GM19099 (cell line): Measurements from ENCODE around the gene ATG10.

ENCODE experiments used
- POLR2A ChIP-seq: IDR thresholded peaks from 3 replicates; pipeline ENCODE4 v1.6.1; 2011; ENCODE audit warnings: low read depth; ENCODE audit not compliant: insufficient read length; ENCODE audit errors: extremely low read depth

Gene ATG10

DNA sequence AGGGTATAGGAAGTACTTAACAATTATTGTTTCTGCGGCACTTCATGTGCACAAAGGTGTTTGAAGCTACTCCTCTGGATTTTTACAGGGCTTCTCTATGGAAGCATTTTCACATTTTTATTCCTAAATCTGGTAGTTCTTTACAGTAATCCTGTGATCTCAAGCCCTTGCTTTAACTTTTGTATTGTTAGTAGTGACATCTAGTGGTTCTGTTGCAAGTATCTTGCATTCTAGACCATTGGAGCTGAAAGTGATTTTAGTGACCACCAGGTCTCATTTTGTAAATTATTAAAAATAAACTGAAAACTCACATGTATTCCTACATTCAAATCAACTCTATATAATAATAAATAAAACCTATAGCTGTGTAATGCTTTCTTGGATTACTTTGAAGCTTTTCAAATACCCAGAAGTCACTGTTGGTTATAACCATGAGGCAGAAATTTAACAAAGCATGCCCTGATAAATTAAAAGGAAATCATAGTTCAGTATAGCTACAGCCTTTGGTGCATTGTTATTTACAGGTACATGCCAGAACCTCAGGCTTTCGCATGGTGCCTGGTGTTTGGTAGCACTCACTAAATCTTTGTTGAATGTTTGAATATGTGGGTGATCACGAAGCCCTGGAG lies 287.5 kb downstream of the ATG10 start:
- TF ChIP-seq POLR2A: no peak

DNA sequence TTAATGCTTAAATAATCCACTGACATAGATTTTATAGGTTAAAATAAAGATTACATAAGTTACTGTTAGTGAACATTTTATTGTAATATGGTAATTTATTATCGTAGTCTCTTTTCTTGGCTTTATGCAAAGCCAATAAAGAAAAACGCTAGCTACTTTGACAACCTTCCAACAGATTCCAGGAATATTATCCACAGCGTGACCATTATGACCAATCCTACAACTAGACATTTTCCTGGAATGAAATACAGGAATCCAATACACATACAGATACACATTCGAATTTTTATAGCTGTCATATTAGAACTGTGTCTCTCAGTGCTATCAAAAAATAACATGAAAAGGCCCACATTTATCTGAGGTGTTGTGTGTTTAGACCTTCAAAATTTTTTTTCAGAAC lies 293.2 kb downstream of the ATG10 start:
- TF ChIP-seq POLR2A: no peak

DNA sequence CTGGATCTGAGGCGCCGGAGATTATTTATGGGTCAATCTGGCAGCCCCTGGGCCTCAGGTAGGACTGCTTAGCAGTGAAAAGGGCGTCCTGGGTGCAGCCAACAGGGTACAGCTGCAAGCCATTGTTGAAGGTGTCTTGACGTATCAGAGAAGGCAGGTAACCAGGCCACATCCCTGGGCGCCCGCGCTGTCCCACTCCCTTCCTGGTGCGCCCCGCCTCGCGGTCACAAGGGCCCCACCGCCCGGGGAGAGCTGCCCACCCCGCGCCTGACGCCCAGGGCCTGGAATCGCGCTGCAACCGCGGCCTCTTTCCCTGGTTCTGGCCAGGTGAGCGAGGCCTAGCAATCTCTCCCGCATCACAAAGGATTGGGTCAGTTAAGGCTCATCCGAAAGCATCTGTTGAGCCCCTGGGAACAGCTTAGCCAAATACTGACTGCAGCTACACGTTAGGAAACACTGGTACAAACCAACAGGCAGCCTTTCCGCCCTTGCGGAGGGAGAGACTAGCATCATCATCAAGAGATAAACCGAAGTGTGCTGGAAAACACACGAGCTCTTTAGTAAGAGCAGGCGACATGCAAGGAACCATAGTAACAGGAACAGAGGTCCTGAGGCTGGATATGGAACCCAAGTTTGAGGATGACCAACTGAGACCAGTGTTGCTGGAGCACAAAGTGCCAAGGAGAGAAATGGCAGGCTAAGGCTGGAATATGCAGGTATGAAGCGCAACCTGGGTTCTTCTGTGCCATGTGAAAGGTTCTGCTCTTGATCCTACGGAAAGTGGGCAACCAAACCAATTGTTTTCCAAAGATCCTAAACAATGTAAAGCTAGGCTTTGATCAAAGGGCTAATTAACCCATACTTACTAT lies 302.8 kb downstream of the ATG10 start:
- peak; percentile 33 for TF ChIP-seq POLR2A

DNA sequence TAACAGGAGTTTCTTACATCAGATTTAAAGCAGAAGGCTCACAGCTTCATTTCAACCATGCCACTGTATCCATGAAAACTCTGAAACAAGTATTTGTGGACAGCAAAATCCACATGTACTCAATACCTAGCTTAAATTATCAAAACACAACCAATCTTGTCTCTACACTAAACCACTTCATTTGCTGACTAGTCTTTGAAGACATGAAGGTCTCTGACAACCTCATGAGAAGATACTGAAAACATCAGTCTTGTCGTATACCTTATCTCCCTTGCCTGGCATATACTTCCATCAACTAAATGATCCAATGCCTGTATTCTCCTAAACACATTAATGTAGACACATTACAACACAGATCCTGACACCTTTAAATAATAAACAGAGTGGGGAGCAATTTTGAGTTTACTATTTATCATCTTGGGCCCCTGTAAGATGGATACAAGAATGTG lies 303.4 kb downstream of the ATG10 start:
- no peak for TF ChIP-seq POLR2A

DNA sequence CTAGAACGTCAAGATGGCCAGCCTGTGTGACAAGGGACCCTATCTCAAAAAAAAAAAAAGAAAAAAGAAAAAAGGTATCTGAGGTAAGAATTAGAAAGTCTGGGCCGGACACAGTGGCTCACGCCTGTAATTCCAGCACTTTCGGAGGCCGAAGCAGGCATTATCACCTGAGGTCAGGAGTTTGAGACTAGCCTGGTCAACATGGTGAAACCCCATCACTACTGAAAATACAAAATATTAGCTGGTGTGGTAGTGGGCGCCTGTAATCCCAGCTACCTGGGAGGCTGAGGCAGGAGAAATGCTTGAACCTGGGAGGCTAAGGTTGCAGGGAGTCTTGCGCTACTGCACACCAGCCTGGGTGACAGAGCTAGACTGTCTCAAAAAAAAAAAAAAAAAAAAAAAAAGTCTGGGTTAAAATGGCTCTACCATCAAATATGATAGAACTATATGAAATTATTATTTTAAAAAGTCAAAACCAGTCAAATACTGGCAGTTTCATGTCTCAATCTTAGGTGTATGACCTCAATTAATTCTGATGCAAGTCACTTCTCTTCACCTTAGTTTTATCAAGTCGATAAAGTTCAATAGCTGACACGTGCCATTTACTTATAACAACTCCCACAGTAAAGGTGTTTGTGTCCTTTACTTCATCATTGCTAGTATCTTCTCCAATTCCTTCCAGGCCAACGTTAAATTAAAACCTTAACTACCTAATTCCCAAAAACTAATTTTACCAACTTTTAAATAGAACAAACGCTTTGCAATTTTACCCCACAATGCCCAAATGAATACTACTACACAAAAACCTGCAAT lies 305.2 kb downstream of the ATG10 start:
- no peak for TF ChIP-seq POLR2A

DNA sequence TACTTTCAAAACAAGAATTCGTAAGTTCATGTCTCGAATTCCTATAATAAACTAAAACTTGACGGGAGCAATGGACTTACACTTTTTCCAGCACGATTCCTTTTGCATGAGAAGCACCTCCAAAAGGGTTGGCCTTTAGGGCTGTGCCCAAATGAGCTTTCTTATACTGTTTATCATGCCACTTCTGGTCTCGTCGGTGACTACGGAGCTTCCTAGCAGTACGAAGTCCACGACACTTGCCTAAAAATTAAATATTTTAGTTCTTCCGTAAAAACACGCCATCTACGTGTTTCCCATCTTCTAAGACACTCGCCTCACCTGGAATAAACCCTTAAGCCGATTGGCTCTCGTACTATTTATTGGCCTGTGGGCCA lies 305.8 kb downstream of the ATG10 start:
- no peak for TF ChIP-seq POLR2A

DNA sequence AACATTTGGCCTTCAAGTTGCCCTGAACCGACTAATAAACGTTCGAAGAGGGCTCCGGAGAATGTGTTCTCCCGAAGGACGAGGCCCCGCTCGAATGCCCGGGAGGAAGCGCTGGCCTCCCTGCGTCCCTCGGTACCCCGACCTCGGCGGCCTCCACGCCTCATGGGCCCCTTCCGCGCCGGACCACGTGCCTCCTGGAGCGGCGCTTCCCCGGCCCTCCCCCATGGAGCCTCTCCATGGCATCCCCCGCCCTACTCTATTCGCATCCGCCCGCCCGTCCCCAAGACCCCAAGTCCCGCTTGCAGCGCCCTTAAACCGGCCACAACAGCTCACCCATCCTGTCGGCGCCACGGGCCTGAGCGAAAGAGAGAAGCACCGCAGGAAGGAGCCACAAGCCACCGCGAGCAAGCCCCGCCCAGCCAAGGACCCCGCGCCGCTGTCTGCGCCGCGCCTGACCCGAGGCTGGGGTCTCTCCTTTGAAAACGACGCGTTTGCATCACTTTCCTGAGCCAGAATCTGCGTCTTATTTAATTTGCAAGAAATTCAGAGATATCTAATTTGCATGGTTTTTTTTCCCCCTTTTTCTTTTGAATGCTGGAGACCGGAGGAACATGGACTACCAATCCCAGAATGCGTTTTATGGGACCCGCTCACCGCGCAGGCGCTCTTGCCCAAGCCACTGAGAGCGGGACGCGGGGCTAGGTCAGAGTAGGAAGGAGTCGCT lies 306.3 kb downstream of the ATG10 start, which contains the start of gene RPS23:
Gene RPS23 (minus strand): TSS at position 368 of the 724 bp plus-strand sequence. CDS start 31 bp downstream, at position 337.
- peak; percentile 97 for TF ChIP-seq POLR2A

DNA sequence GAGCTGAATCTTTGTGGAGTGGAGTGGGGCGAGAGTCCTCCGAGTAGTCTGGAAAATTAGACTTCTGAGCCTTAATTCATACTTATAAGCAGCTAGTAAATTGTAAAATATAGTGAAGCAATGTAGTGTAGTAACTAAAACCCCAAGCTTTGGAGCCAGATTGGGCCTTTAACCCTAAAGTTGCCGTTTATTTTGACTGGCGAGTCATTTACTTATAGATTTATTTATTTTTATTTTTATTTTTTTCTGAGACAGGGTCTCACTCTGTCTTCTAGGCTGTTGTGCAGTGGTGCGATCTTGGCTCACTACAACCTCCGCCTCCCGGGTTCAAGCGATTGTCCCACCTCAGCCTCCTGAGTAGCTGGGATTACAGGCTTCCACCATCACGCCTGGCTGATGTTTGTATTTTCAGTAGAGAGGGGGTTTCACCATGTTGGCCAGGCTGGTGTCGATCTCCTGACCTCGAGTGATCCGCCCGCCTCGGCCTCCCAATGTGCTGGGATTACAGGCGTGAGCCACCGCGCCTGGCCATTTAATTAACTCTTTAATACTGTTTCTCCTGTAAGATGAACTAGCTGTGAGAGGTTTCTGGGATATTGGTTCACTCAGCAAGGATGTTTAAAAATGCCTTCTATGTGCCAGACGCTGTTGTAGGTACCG lies 307.0 kb downstream of the ATG10 start:
- TF ChIP-seq POLR2A: no peak

DNA sequence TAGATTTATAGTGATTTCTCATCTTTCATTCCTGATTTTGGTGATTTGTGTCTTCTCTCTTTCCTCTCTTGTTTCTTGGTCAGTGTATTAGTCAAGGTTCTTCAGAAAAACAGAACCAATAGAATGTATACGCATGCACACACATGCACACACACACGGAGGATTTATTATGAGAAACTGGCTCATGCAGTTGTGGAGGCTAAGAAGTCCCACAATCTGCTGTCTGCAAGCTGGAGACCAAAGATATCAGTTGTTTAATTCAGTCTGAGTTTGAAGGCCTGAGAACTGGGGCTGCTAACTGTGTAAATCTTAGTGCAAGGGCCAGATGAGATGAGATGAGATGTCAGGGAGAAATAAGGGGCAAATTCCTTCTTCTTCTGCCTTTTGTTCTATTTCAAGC lies 312.1 kb downstream of the ATG10 start:
- no peak for TF ChIP-seq POLR2A

DNA sequence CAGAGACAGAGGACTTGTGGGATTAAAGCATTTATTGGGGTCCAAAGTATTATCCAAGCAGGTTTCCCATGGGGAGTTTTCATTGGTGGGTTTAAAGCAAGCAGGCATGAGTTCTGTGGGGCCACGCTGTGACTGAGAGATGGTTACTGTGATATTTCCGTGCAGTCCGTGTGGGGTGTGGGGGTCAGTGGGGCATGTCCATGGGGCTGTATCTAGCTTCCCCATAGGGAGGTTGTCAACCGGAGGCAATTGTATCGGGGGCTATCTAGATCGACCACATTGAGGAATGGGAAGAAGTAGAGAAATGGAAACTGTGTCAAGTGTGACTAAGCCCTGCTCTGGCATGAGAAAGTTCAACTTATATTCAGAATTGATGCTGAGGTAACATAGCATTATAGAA lies 313.4 kb downstream of the ATG10 start:
- no peak for TF ChIP-seq POLR2A

DNA sequence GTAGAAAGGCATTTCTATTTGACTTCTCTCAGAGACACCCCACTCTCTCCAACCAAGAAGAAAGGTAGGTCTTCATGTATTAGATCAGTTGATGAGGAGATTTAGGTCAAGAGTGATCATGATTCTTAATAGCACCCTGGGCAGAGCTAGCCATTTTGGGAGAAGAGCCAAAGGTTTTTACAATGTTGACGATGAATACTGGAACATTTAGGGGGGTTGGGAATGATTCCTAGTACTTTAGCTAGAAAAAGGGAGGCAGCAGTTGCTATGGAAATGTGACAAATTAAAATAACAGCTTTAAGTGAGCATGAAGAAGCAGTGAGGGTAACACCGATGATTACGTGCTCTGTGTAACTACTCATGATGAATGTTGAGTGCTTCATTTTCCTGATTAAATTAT lies 315.8 kb downstream of the ATG10 start:
- no peak for TF ChIP-seq POLR2A

DNA sequence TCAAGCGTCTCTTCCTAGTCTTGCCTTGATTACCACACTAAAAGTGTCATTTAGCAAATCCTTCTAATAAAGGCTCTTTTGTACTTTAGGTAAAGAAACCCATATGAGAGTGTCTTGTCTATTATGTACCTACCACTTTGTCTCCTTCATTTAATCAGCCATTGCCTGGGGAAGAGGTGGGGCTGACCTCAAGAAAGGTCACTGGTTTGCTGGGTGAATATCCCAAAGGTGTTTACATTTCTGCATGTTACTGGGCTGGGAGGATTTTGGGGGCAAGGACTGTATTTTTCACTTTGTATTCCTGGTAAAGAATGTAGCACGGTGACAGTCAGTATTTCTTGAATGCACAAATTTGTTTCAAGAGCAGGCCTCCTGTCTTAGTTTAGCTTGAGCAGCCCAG lies 318.2 kb downstream of the ATG10 start:
- no peak for TF ChIP-seq POLR2A

DNA sequence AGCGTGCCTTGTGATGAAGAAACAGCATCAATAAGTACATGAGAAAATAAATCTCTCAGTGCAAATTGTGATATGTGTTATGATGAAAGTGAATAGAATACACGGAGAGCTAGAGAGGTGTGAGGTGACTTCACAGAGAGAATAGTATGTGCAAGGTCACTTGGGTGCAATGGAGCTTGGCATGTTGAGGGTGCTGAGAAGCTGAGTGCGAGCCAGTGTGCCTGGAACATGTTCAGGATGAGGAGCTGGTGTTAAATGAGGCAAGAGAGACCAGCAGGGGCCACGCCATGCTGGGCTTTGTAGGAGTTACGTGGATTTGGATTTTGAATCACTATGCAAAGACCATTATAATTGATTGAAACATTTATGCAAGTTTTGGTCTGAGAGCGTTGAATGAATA lies 319.1 kb downstream of the ATG10 start:
- TF ChIP-seq POLR2A: no peak

DNA sequence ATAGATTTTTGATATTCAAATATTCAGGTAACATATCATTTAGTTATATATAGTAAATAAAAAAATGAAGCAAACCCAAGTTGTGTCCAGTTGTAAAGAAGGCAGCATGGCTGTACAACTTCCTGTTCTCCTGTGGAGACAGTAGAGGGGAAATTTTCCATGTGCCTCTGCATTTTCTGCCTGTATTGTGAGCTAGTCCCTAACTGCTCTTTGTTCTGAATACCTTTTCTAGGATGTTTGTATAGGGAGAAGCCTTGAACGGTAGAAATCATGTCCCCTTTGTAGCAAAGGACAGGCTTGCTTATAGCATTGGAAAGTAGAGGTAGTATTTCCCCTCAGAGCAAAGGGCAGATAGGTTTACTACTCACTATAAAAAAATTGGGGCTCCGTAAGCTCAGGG lies 319.6 kb downstream of the ATG10 start:
- no peak for TF ChIP-seq POLR2A
